OCI-LY3 (cell line): Measurements from ENCODE around the gene CYP2E1.

ENCODE experiments used
- EZH2phosphoT487 ChIP-seq: fragments of 200-600 bp; shearing (Covaris generic); IDR thresholded peaks from 2 replicates; pipeline ENCODE4 v1.6.1; 2018; ENCODE audit warnings: antibody characterized with exemption, mixed run types, low read depth
- TF ChIP-seq, protein P1 (sequence below): fragments of 200-600, 300-600 bp; sonication (generic); IDR thresholded peaks from 2 replicates; pipeline ENCODE4 v1.5.1; 2014; ENCODE audit warnings: antibody characterized with exemption, low read length, low read depth

DNA sequence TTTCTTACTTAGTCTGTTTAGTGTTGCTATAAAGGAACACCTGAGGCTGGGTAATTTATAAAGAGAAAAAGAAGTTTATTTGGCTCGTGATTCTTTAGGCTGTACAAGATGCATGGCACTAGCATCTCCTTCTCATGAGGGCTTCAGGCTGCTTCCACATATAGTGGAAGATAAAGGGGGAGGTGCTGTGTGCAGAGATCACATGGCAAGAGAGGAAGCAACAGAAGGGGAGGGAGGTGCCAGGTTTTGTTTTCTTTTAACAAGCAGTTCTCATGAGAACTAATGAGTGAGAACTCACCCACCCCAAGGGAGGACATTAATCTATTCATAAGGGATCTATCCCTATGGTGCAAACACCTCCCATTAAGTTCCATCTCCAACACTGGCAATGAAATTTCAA lies 17.3 kb downstream of the CYP2E1 start:
- TF ChIP-seq, protein P1, sequence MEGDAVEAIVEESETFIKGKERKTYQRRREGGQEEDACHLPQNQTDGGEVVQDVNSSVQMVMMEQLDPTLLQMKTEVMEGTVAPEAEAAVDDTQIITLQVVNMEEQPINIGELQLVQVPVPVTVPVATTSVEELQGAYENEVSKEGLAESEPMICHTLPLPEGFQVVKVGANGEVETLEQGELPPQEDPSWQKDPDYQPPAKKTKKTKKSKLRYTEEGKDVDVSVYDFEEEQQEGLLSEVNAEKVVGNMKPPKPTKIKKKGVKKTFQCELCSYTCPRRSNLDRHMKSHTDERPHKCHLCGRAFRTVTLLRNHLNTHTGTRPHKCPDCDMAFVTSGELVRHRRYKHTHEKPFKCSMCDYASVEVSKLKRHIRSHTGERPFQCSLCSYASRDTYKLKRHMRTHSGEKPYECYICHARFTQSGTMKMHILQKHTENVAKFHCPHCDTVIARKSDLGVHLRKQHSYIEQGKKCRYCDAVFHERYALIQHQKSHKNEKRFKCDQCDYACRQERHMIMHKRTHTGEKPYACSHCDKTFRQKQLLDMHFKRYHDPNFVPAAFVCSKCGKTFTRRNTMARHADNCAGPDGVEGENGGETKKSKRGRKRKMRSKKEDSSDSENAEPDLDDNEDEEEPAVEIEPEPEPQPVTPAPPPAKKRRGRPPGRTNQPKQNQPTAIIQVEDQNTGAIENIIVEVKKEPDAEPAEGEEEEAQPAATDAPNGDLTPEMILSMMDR: no peak
- no peak for TF ChIP-seq EZH2phosphoT487
